HG03354 (cell line): ENCODE data around the gene ZFYVE28.

Experiments
- ATAC-seq: cut with Tn5 transposase; IDR thresholded peaks from one replicate; pipeline ENCODE4 v1.9.1; 2021; ENCODE audit warnings: mild to moderate bottlenecking; ENCODE audit not compliant: unreplicated experiment, poor library complexity, severe bottlenecking

The ZFYVE28 gene

GRCh38 chr4:2269206-2269531, 149.3 kb downstream of the ZFYVE28 start:
- ATAC-seq: no peak

- no peak for ATAC-seq
Observed at GRCh38 chr4:2268357-2269205, 149.9 kb downstream of the ZFYVE28 start.

- no peak for ATAC-seq
Observed at GRCh38 chr4:2267841-2268240, 150.6 kb downstream of the ZFYVE28 start.

- ATAC-seq: no peak
Observed at GRCh38 chr4:2267320-2267811, 151.1 kb downstream of the ZFYVE28 start.

GRCh38 chr4:2266821-2267220, 151.6 kb downstream of the ZFYVE28 start:
- no peak for ATAC-seq

- ATAC-seq: no peak
Observed at GRCh38 chr4:2266181-2266580, 152.3 kb downstream of the ZFYVE28 start.

GRCh38 chr4:2265113-2266110, 153.0 kb downstream of the ZFYVE28 start:
- ATAC-seq: no peak

GRCh38 chr4:2264481-2265041, 153.9 kb downstream of the ZFYVE28 start:
- no peak for ATAC-seq

- ATAC-seq: no peak
Observed at GRCh38 chr4:2263926-2264321, 154.5 kb downstream of the ZFYVE28 start.

GRCh38 chr4:2262944-2263250, 155.5 kb downstream of the ZFYVE28 start:
- no peak for ATAC-seq

GRCh38 chr4:2262145-2262943, 156.1 kb downstream of the ZFYVE28 start:
- peak; percentile 94 for ATAC-seq

GRCh38 chr4:2261853-2262144, 156.6 kb downstream of the ZFYVE28 start, which contains the start of gene MXD4:
Gene MXD4 (minus strand): TSS chr4:2262109. CDS start chr4:2261980, 129 bp downstream.
- ATAC-seq: peak; percentile 5

- peak; percentile 29 for ATAC-seq
Observed at GRCh38 chr4:2261110-2261852, 157.2 kb downstream of the ZFYVE28 start.

- no peak for ATAC-seq
Observed at GRCh38 chr4:2260344-2261109, 157.9 kb downstream of the ZFYVE28 start.

- ATAC-seq: no peak
Observed at GRCh38 chr4:2259541-2260343, 158.7 kb downstream of the ZFYVE28 start.

GRCh38 chr4:2259036-2259540, 159.4 kb downstream of the ZFYVE28 start:
- ATAC-seq: no peak
